ENCODE measurements around the gene ADAMTS13.

Gene ADAMTS13

GRCh38 chr9:133457233-133457632 lies 35.1 kb downstream of the ADAMTS13 start:
- DNase-seq, result no peak

- DNase-seq, result no peak
Measured at GRCh38 chr9:133457748-133458147, 35.6 kb downstream of the ADAMTS13 start.

GRCh38 chr9:133458643-133459312 lies 36.6 kb downstream of the ADAMTS13 start:
- no peak for DNase-seq

GRCh38 chr9:133459476-133460404 lies 37.6 kb downstream of the ADAMTS13 start, which contains the start of gene CACFD1:
Gene CACFD1, plus strand, starts transcription at chr9:133459978. Its CDS starts 89 bp downstream, at chr9:133460067.
- peak; percentile 99 for DNase-seq

- DNase-seq, result peak; percentile 81
Measured at GRCh38 chr9:133460405-133461175, 38.4 kb downstream of the ADAMTS13 start.

GRCh38 chr9:133461975-133462374 lies 39.8 kb downstream of the ADAMTS13 start:
- DNase-seq, result no peak

GRCh38 chr9:133463234-133463863 lies 41.2 kb downstream of the ADAMTS13 start:
- DNase-seq, result peak; percentile 34

- no peak for DNase-seq
Measured at GRCh38 chr9:133463864-133464615, 41.9 kb downstream of the ADAMTS13 start.

GRCh38 chr9:133464638-133465037 lies 42.5 kb downstream of the ADAMTS13 start:
- DNase-seq, result no peak

GRCh38 chr9:133465984-133466383 lies 43.8 kb downstream of the ADAMTS13 start:
- no peak for DNase-seq

- DNase-seq, result no peak
Measured at GRCh38 chr9:133467101-133467500, 44.9 kb downstream of the ADAMTS13 start.

GRCh38 chr9:133468374-133468773 lies 46.2 kb downstream of the ADAMTS13 start:
- DNase-seq, result no peak

GRCh38 chr9:133468777-133469421 lies 46.7 kb downstream of the ADAMTS13 start:
- DNase-seq, result no peak

GRCh38 chr9:133470427-133470924 lies 48.3 kb downstream of the ADAMTS13 start:
- no peak for DNase-seq

- DNase-seq, result no peak
Measured at GRCh38 chr9:133470988-133471387, 48.8 kb downstream of the ADAMTS13 start.

- DNase-seq, result no peak
Measured at GRCh38 chr9:133471551-133472276, 49.5 kb downstream of the ADAMTS13 start.

- DNase-seq, result no peak
Measured at GRCh38 chr9:133472277-133472645, 50.1 kb downstream of the ADAMTS13 start.

GRCh38 chr9:133472753-133473378 lies 50.7 kb downstream of the ADAMTS13 start:
- no peak for DNase-seq

- DNase-seq, result no peak
Measured at GRCh38 chr9:133473743-133474142, 51.6 kb downstream of the ADAMTS13 start.

GRCh38 chr9:133474215-133474614 lies 52.0 kb downstream of the ADAMTS13 start:
- no peak for DNase-seq

Data from NCI-H510A (cell line).